Measurements from ENCODE around the gene CFAP69. TPM values are rescaled to one million over a fixed set of nuclear protein-coding genes. Genes with fewer than 3 reads are reported as not detected.
"Not testable (repeated sequence)": the region's sequence is repeated elsewhere in the genome, so short reads cannot be mapped to it uniquely, and the experiment has no call there.

Gene CFAP69
- total RNA-seq, 1 experiment from 2014 or later, result 2.4 TPM

DNA sequence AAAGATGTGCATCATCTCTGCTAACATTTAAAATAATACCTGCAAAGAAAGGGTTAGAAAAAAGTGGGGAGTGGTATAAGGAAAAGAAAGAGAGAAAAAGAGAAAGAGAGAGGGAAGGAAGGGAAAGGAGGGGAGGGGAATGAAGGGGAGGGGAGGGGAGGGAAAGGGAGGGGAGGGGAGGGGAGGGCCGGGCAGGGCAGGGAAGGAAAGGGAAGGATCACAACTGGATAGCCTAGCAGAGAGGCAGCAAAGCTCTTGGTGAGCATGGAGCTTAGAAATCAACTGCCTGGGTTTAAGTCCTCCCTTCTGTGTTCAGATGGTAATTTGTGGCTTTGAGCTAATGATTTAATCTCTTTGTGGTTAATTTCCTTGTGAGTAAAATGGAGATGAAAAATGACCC, 81.5 kb downstream of the CFAP69 start:
- Histone ChIP-seq H3K4me1 (ENCODE audit: insufficient read depth, low read length, poor library complexity, severe bottlenecking) (no peaks in the 10 kb centered on the region), H3K27me3 (replicated peaks; ENCODE audit: insufficient read depth, low read depth, low read length, poor library complexity) (peaks cover 11% of the 10 kb centered on the region), H3K27ac (ENCODE audit: low read depth, low read length, poor library complexity, severe bottlenecking) (no peak overlapping the region), H3K4me3 (ENCODE audit: low read depth, low read length, poor library complexity, severe bottlenecking) (no peak overlapping the region), H3K36me3 (ENCODE audit: insufficient read depth, low read length, poor library complexity, severe bottlenecking) (no peaks in the 10 kb centered on the region), H3K9me3 (ENCODE audit: low read depth, low read length, poor library complexity, severe bottlenecking) (no peaks in the 10 kb centered on the region)
- BruUV-seq (replicated peaks), result no TSS peak
- POLR2A ChIA-PET (ENCODE audit: low non-redundant PET), result no interaction called here
- DNase-seq (ENCODE audit: low spot score), result peak; percentile 17
- CTCF ChIA-PET, result no interaction called here
- intact Hi-C loops (cut with micrococcal nuclease; ENCODE audit: unreplicated experiment), result no loop called here
- TF ChIP-seq, protein P1, sequence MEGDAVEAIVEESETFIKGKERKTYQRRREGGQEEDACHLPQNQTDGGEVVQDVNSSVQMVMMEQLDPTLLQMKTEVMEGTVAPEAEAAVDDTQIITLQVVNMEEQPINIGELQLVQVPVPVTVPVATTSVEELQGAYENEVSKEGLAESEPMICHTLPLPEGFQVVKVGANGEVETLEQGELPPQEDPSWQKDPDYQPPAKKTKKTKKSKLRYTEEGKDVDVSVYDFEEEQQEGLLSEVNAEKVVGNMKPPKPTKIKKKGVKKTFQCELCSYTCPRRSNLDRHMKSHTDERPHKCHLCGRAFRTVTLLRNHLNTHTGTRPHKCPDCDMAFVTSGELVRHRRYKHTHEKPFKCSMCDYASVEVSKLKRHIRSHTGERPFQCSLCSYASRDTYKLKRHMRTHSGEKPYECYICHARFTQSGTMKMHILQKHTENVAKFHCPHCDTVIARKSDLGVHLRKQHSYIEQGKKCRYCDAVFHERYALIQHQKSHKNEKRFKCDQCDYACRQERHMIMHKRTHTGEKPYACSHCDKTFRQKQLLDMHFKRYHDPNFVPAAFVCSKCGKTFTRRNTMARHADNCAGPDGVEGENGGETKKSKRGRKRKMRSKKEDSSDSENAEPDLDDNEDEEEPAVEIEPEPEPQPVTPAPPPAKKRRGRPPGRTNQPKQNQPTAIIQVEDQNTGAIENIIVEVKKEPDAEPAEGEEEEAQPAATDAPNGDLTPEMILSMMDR (conservative IDR thresholded peaks at IDR 0.05; ENCODE audit: low read depth, low read length), result no peak
- TF ChIP-seq EZH2 (IDR thresholded peaks at IDR 0.05; ENCODE audit: borderline replicate concordance, low read depth, low read length, poor library complexity, severe bottlenecking), result no peak

DNA sequence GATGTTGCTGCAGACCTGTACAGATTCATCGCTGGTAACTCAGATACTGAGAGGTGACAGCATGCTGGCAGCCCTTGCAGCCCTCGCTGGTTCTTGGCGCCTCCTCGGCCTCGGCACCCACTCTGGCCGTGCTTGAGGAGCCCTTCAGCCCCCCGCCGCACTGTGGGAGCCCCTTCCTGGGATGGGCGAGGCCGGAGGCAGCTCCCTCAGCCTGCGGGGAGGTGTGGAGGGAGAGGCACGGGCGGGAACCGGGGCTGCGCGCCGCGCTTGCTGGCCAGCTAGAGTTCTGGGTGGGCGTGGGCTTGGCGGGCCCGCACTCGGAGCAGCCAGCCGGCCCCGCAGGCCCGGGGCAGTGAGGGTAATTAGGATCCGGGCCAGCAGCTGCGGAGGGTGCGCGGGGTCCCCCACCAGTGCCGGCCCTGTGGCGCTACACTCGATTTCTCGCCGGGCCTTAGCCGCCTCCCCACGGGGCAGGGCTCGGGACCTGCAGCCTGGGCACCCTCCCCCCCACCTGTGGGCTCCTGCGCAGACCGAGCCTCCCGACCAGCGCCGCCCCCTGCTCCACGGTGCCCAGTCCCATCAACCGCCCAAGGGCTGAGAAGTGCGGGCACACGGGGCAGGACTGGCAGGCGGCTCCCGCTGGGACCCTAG, 89.3 kb downstream of the CFAP69 start:
- no peak overlapping the region for H3K4me3 ChIP-seq (ENCODE audit: low read depth, low read length, poor library complexity, severe bottlenecking)
- no TSS peak for BruUV-seq (replicated peaks)
- no peaks in the 10 kb centered on the region for H3K36me3 ChIP-seq (ENCODE audit: insufficient read depth, low read length, poor library complexity, severe bottlenecking)
- H3K9me3 ChIP-seq (ENCODE audit: low read depth, low read length, poor library complexity, severe bottlenecking), result no peaks in the 10 kb centered on the region
- peaks cover 7% of the 10 kb centered on the region for H3K4me1 ChIP-seq (ENCODE audit: insufficient read depth, low read length, poor library complexity, severe bottlenecking)
- intact Hi-C loops (cut with micrococcal nuclease; ENCODE audit: unreplicated experiment), result no loop called here
- ChIA-PET POLR2A (ENCODE audit: low non-redundant PET) (no interaction called here), CTCF (no interaction called here)
- no peak for DNase-seq (ENCODE audit: low spot score)
- no peaks in the 10 kb centered on the region for H3K27me3 ChIP-seq (replicated peaks; ENCODE audit: insufficient read depth, low read depth, low read length, poor library complexity)
- no peak for TF ChIP-seq EZH2 (IDR thresholded peaks at IDR 0.05; ENCODE audit: borderline replicate concordance, low read depth, low read length, poor library complexity, severe bottlenecking)
- TF ChIP-seq, protein P1 (conservative IDR thresholded peaks at IDR 0.05; ENCODE audit: low read depth, low read length), result no peak
- no peak overlapping the region for H3K27ac ChIP-seq (ENCODE audit: low read depth, low read length, poor library complexity, severe bottlenecking)

DNA sequence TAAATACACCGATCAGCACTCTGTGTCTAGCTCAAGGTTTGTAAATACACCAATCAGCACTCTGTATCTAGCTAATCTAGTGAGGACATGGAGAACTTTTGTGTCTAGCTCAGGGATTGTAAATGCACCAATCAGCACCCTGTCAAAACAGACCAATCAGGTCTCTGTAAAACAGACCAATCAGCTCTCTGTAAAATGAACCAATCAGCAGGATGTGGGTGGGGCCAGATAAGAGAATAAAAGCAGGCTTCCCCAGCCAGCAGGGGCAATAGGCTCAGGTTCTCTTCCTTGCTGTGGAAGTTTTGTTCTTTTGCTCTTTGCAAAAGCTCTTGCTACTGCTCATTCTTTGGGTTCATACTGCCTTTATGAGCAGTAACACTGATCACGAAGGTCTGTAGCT, 90.0 kb downstream of the CFAP69 start:
- BruUV-seq (replicated peaks); CTCF ChIA-PET; H3K27ac ChIP-seq (ENCODE audit: low read depth, low read length, poor library complexity, severe bottlenecking); H3K36me3 ChIP-seq (ENCODE audit: insufficient read depth, low read length, poor library complexity, severe bottlenecking); H3K27me3 ChIP-seq (replicated peaks; ENCODE audit: insufficient read depth, low read depth, low read length, poor library complexity); intact Hi-C loops (cut with micrococcal nuclease; ENCODE audit: unreplicated experiment); H3K4me1 ChIP-seq (ENCODE audit: insufficient read depth, low read length, poor library complexity, severe bottlenecking); DNase-seq (ENCODE audit: low spot score); POLR2A ChIA-PET (ENCODE audit: low non-redundant PET); H3K9me3 ChIP-seq (ENCODE audit: low read depth, low read length, poor library complexity, severe bottlenecking); H3K4me3 ChIP-seq (ENCODE audit: low read depth, low read length, poor library complexity, severe bottlenecking): not testable (repeated sequence)

DNA sequence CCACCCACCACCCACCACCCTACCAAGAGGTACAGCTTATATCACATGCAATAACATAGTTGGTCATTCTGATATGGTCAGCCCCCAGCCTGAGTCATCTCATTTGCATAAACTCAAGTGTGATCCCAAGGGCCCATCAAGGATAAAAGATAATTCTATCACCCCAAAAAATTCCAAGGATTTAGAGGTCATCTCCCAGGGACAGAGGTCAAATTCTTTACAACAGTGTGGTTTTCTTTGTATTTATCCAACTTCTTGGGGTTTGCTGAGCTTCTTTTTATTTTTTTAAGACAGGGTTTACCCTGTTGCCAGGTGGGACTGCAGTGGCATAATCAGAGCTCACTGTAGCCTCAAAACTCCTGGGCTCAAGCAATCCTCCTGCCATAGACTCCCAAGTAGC, 92.1 kb downstream of the CFAP69 start:
- H3K9me3 ChIP-seq (ENCODE audit: low read depth, low read length, poor library complexity, severe bottlenecking), result no peaks in the 10 kb centered on the region
- H3K4me3 ChIP-seq (ENCODE audit: low read depth, low read length, poor library complexity, severe bottlenecking), result no peak overlapping the region
- H3K27ac ChIP-seq (ENCODE audit: low read depth, low read length, poor library complexity, severe bottlenecking), result no peak overlapping the region
- no peak for DNase-seq (ENCODE audit: low spot score)
- POLR2A ChIA-PET (ENCODE audit: low non-redundant PET), result no interaction called here
- peaks cover 6% of the 10 kb centered on the region for H3K4me1 ChIP-seq (ENCODE audit: insufficient read depth, low read length, poor library complexity, severe bottlenecking)
- no peaks in the 10 kb centered on the region for H3K36me3 ChIP-seq (ENCODE audit: insufficient read depth, low read length, poor library complexity, severe bottlenecking)
- no peak for TF ChIP-seq EZH2 (IDR thresholded peaks at IDR 0.05; ENCODE audit: borderline replicate concordance, low read depth, low read length, poor library complexity, severe bottlenecking)
- TF ChIP-seq, protein P1 (conservative IDR thresholded peaks at IDR 0.05; ENCODE audit: low read depth, low read length), result no peak
- BruUV-seq (replicated peaks), result no TSS peak
- CTCF ChIA-PET, result no interaction called here
- no peaks in the 10 kb centered on the region for H3K27me3 ChIP-seq (replicated peaks; ENCODE audit: insufficient read depth, low read depth, low read length, poor library complexity)
- intact Hi-C loops (cut with micrococcal nuclease; ENCODE audit: unreplicated experiment), result no loop called here
